SJCRH30 (cell line): ENCODE measurements around the gene LIPN. TPM values are rescaled to one million over a fixed set of nuclear protein-coding genes. Genes with fewer than 3 reads are reported as not detected.

ENCODE experiments used
- total RNA-seq: library from RNA; depleted of rRNA; stranded (reverse); fragments of >200 nt; shearing (Covaris generic); gene quantifications from 2 replicates; pipeline ENCODE4 v1.2.3, GENCODE V29; 2014; rRNA removed

Gene LIPN
- total RNA-seq, 1 experiment from 2014 or later: not detected

Other genes starting within 250 kb of the LIPN start
- not detected in 2 replicates for gene RNLS, start 176.7 kb upstream of the LIPN start, total RNA-seq
- not detected in 2 replicates for gene LIPJ, start 173.3 kb upstream of the LIPN start, total RNA-seq
- gene LIPF, start 95.6 kb upstream of the LIPN start, total RNA-seq: not detected in 2 replicates
- not detected in 2 replicates for gene LIPK, start 53.8 kb upstream of the LIPN start, total RNA-seq
- not detected in 2 replicates for gene LIPM, start 42.7 kb downstream of the LIPN start, total RNA-seq
- gene ANKRD22, start 91.8 kb downstream of the LIPN start, total RNA-seq: not detected in 2 replicates
- 4.6 and 4.7 TPM in 2 replicates for gene STAMBPL1, start 120.2 kb downstream of the LIPN start, total RNA-seq
- gene ACTA2, start 192.8 kb downstream of the LIPN start, total RNA-seq: 0.48 and 0.95 TPM in 2 replicates
- gene FAS, start 230.8 kb downstream of the LIPN start, total RNA-seq: 0.48 and 0.75 TPM in 2 replicates